WTC11 (cell line): ENCODE data around the gene AHSA1.

ENCODE experiments used
- AFF4 ChIP-seq: sonication (generic); formaldehyde crosslinking; IDR thresholded peaks from 2 replicates; pipeline ENCODE4 v1.8.1; 2023; ENCODE audit warnings: mild to moderate bottlenecking, missing genetic modification reagents, borderline replicate concordance
- ATF1 ChIP-seq: sonication (generic); formaldehyde crosslinking; IDR thresholded peaks from 2 replicates; pipeline ENCODE4 v1.8.1; 2023; ENCODE audit warnings: mild to moderate bottlenecking, moderate library complexity, missing genetic modification reagents
- ATF3 ChIP-seq: sonication (generic); formaldehyde crosslinking; conservative IDR thresholded peaks from 2 replicates; pipeline ENCODE4 v1.8.1; 2022; ENCODE audit warnings: mild to moderate bottlenecking, missing genetic modification reagents
- ATF6 ChIP-seq: sonication (generic); formaldehyde crosslinking; IDR thresholded peaks from 2 replicates; pipeline ENCODE4 v1.8.1; 2023; ENCODE audit warnings: mild to moderate bottlenecking, missing genetic modification reagents
- CTCF ChIP-seq: fragments of 200-600 bp; IDR thresholded peaks from 2 replicates; pipeline ENCODE4 v1.8.0; 2022; ENCODE audit warnings: antibody characterized with exemption
- FOXJ3 ChIP-seq: sonication (generic); formaldehyde crosslinking; IDR thresholded peaks from 2 replicates; pipeline ENCODE4 v1.9.0; 2021; ENCODE audit warnings: missing genetic modification reagents, mild to moderate bottlenecking, borderline replicate concordance
- NFATC4 ChIP-seq: fragments of 250-450 bp; sonication (Bioruptor Pico); IDR thresholded peaks from 2 replicates; pipeline ENCODE4 v1.9.0; 2021; ENCODE audit warnings: mild to moderate bottlenecking
- NFE2L1 ChIP-seq: sonication (generic); formaldehyde crosslinking; IDR thresholded peaks from 2 replicates; pipeline ENCODE4 v1.8.1; 2023; ENCODE audit warnings: missing genetic modification reagents
- NR1H2 ChIP-seq: sonication (generic); formaldehyde crosslinking; IDR thresholded peaks from 2 replicates; pipeline ENCODE4 v1.9.0; 2021; ENCODE audit warnings: mild to moderate bottlenecking, moderate library complexity, missing genetic modification reagents
- TCF7 ChIP-seq: sonication (generic); formaldehyde crosslinking; IDR thresholded peaks from 2 replicates; pipeline ENCODE4 v1.8.0; 2022; ENCODE audit warnings: mild to moderate bottlenecking, low read depth, missing genetic modification reagents, moderate library complexity
- ZNF138 ChIP-seq: sonication (generic); formaldehyde crosslinking; conservative IDR thresholded peaks from 2 replicates; pipeline ENCODE4 v1.8.1; 2022; ENCODE audit warnings: mild to moderate bottlenecking, moderate library complexity, missing genetic modification reagents
- ZNF532 ChIP-seq: fragments of 250-450 bp; sonication (Bioruptor Pico); IDR thresholded peaks from 2 replicates; pipeline ENCODE4 v1.9.0; 2021; ENCODE audit warnings: mild to moderate bottlenecking, borderline replicate concordance

- no peak for TF ChIP-seq CTCF
- no peak for TF ChIP-seq NR1H2
- no peak for TF ChIP-seq ATF3 (CRISPR knock-in tag)
- no peak for TF ChIP-seq TCF7 (CRISPR knock-in tag)
- no peak for TF ChIP-seq ZNF138 (CRISPR knock-in tag)
- TF ChIP-seq AFF4 = no peak
- no peak for TF ChIP-seq NFATC4 (CRISPR knock-in tag)
- TF ChIP-seq ZNF532 (CRISPR knock-in tag) = no peak
- TF ChIP-seq ATF6 (CRISPR knock-in tag) = no peak
- TF ChIP-seq ATF1 = no peak
- no peak for TF ChIP-seq NFE2L1 (CRISPR knock-in tag)
- no peak for TF ChIP-seq FOXJ3 (CRISPR knock-in tag)
Measured at GRCh38 chr14:77508249-77508648, 50.4 kb downstream of the AHSA1 start.
